ENCODE data around the gene ECHS1.
"Not testable (repeated sequence)": the region's sequence is repeated elsewhere in the genome, so short reads cannot be mapped to it uniquely, and the experiment has no call there.

Gene ECHS1

DNA sequence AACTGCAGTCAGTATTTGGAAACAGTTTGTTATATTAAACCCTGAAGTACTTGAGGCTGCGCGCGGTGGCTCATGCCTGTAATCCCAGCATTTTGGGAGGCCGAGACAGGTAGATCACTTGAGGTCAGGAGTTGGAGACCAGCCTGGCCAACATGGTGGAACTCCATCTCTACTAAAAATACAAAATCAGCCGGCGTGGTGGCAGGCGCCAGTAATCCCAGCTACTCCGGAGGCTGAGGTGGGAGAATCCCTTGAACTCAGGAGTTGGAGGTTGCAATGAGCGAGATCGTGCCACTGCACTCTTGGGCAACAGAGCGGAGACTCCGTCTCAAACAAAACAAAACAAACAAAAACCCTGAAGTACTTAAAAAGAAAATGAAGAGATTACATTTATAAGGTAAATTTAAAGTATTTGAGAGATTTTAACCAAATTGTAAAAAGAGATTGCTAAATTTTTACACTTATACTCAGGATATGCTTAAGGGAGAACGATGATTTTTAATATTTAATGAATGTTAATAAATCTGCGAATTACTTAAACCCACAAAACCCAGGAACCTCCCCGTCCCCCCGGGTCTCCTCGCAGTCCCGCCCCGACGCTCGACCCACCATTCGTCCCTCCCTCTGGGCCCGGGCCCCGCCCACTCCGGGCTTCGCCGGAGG, 20.4 kb upstream of the ECHS1 start:
- peaks cover 11% of the 10 kb centered on the region for H3K4me1 ChIP-seq (ENCODE audit: insufficient read depth, low read length)
- H3K4me3 ChIP-seq (ENCODE audit: low read length) = peak overlapping the region; percentile 85
- H3K9me3 ChIP-seq (ENCODE audit: low read length) = no peaks in the 10 kb centered on the region
- no peaks in the 10 kb centered on the region for H3K27me3 ChIP-seq (ENCODE audit: insufficient read depth, low read length)
- H3K36me3 ChIP-seq (ENCODE audit: insufficient read depth, low read length) = peaks cover 26% of the 10 kb centered on the region
- H2AFZ ChIP-seq (ENCODE audit: low read depth, low read length) = peak overlapping the region; percentile 86

DNA sequence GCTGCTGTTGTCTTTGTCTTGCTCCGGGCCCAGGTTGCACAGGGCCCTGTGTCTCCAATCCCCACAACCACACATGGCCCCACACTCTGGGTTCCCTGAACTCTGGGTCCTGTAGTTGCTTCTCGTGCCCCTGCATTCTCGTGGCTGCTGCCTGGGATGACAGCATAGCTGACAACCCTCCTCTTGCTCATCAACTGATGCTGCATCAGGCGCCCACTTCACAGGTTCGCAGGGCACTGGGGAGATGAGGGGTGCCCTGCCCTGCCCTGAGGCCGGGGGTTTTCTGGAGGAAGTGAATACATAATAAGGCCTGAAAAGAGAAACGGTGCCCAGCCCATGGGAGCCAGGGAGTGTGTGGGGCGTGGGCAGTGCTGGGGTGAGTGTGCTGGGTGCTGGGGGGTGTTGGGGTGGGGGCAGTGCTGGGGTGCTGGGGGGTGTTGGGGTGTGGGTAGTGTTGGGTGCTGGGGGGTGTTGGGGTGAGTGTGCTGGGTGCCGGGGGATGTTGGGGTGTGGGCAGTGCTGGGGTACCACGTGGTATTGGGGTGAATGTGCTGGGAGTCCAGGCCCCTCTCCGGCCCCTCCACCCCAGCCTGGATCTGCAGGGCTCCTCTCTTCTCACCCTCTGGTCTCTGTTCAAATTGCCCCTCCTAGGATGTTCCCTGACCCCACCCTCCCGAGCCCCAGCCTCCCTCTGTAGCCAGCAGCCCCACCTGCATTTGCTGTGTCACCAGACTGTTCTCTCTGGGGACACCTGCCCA, 18.8 kb upstream of the ECHS1 start:
- H3K4me3 ChIP-seq (ENCODE audit: low read length) = no peak overlapping the region
- H3K36me3 ChIP-seq (ENCODE audit: insufficient read depth, low read length) = peaks cover 13% of the 10 kb centered on the region
- H2AFZ ChIP-seq (ENCODE audit: low read depth, low read length) = no peak overlapping the region
- peaks cover 11% of the 10 kb centered on the region for H3K4me1 ChIP-seq (ENCODE audit: insufficient read depth, low read length)
- no peaks in the 10 kb centered on the region for H3K9me3 ChIP-seq (ENCODE audit: low read length)
- H3K27me3 ChIP-seq (ENCODE audit: insufficient read depth, low read length) = no peaks in the 10 kb centered on the region

DNA sequence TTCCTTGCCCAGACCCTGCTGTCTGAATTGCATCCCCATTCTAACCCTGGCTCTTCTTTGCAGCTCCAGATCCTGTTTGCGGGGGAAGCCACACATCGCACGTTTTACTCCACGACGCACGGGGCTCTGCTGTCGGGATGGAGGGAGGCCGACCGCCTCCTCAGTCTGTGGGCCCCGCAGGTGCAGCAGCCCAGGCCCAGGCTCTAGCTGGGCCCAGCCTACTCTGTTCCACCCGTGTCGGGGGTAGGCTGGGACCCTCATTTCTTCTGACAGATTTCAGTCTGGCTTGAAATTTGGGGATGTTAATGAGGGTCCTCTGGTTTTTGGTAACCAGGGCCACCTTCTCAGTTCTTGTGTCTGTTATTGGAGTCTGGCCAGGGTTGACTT, 18.1 kb upstream of the ECHS1 start:
- H2AFZ ChIP-seq (ENCODE audit: low read depth, low read length) = no peak overlapping the region
- H3K4me3 ChIP-seq (ENCODE audit: low read length) = no peak overlapping the region
- no peaks in the 10 kb centered on the region for H3K27me3 ChIP-seq (ENCODE audit: insufficient read depth, low read length)

DNA sequence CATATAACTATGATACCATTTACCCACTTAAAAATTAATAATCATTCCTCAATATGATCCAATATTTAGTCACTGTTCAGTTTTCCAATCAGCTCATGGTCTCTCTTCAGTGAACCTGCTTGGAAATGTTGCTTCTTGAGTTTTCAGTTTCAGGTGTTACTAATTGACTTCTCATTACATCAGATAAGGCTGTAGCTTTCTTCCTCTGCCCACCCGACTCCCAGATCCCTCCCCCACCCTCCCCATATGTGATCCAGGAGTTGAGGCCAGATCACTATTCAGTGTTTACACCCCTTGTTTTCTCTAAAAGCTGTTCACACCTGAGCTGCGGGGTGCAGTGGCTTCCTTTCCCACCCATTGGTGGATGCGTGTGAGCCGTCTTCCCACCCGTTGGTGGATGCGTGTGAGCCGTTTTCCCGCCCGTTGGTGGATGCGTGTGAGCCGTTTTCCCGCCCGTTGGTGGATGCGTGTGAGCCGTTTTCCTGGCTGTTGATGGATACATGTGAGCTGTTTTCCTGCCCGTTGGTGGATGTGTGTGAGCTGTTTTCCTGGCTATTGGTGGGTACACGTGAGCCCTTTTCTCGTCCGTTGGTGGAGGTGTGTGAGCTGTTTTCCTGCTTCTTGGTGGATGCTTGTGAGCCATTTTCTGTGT, 17.6 kb upstream of the ECHS1 start:
- Histone ChIP-seq H3K4me3 (ENCODE audit: low read length) (no peak overlapping the region), H3K36me3 (ENCODE audit: insufficient read depth, low read length) (peaks cover 3% of the 10 kb centered on the region), H3K27me3 (ENCODE audit: insufficient read depth, low read length) (no peaks in the 10 kb centered on the region), H3K4me1 (ENCODE audit: insufficient read depth, low read length) (peaks cover 11% of the 10 kb centered on the region), H3K9me3 (ENCODE audit: low read length) (no peaks in the 10 kb centered on the region), H2AFZ (ENCODE audit: low read depth, low read length) (no peak overlapping the region)

More for the DNA sequence above, 18.1 kb upstream of the ECHS1 start:
- peaks cover 8% of the 10 kb centered on the region for H3K36me3 ChIP-seq (ENCODE audit: insufficient read depth, low read length)
- no peaks in the 10 kb centered on the region for H3K9me3 ChIP-seq (ENCODE audit: low read length)
- peaks cover 11% of the 10 kb centered on the region for H3K4me1 ChIP-seq (ENCODE audit: insufficient read depth, low read length)

DNA sequence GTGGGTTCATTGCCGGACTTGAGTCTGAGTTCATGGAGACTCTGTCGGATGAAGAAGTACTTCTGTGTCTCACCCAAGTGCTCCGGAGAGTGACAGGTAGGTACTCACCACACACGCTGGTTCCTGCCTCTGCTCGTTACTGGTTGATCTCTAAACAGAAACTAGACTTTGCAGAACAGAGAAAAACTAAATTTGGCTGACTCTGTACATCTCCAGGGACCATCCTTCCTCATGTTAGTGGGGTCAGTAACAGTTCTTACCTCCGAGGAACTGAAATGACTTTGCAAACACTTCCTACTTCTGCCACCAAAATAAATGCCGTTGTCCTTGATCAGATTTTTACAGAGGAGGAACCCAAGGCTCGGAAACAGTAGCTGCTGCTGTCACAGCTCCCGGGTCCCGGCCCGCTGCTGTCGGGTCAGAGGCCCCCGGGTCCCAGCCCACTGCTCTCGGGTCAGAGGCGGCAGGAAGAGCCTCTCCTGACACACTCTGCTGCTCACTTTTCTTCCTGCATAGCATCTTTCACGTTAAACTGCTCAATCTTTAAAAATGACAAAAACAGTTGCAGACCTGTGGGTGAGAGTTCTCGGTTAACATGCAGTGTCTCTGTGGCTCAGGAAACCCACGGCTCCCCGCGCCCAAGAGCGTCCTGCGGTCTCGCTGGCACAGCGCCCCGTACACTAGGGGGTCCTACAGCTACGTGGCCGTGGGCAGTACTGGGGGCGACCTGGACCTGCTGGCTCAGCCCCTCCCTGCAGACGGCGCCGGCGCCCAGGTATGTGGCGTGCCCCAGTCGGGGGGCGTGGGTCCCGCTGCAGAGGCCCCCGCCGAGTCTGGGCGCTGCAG, 16.0 kb upstream of the ECHS1 start:
- Histone ChIP-seq H3K4me3 (ENCODE audit: low read length) (no peak overlapping the region), H3K27me3 (ENCODE audit: insufficient read depth, low read length) (no peaks in the 10 kb centered on the region), H2AFZ (ENCODE audit: low read depth, low read length) (no peak overlapping the region), H3K9me3 (ENCODE audit: low read length) (no peaks in the 10 kb centered on the region), H3K36me3 (ENCODE audit: insufficient read depth, low read length) (no peaks in the 10 kb centered on the region), H3K4me1 (ENCODE audit: insufficient read depth, low read length) (peaks cover 3% of the 10 kb centered on the region)

DNA sequence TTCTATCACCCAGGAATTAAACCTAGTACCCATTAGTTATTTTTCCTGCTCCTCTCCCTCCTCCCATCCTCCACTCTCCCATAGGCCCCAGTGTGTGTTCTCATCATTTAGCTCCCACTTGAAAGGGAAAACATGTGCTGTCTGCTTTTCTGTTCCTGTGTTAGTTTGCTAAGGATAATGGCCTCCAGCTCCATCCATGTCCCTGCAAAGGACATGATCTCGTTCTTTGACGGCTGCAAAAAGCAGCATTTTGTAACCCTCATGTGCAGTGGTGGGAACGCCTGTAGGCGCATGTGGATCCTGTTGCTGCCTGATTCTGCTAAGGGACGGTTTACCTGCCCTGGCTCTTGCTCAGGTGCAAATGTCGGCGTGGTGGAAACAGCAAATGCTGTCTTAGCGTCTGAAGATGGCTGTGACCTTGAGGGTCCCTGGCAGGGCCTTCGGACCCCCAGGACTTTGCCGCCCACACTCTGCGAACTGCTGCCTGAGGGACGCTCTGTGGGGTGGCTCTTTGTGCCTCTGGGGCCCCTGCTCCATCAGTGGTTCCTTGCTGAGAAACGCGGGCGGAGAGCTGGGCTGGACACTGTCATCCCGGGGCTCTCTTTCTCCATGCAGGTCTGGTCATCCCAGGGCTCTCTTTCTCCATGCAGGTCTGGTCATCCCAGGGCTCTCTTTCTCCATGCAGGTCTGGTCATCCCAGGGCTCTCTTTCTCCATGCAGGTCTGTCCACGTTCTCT, 15.2 kb upstream of the ECHS1 start:
- peaks cover under 1% of the 10 kb centered on the region for H3K4me1 ChIP-seq (ENCODE audit: insufficient read depth, low read length)
- H3K27me3 ChIP-seq (ENCODE audit: insufficient read depth, low read length) = no peaks in the 10 kb centered on the region
- no peaks in the 10 kb centered on the region for H3K36me3 ChIP-seq (ENCODE audit: insufficient read depth, low read length)
- no peak overlapping the region for H3K4me3 ChIP-seq (ENCODE audit: low read length)
- no peak overlapping the region for H2AFZ ChIP-seq (ENCODE audit: low read depth, low read length)
- H3K9me3 ChIP-seq (ENCODE audit: low read length) = no peaks in the 10 kb centered on the region

DNA sequence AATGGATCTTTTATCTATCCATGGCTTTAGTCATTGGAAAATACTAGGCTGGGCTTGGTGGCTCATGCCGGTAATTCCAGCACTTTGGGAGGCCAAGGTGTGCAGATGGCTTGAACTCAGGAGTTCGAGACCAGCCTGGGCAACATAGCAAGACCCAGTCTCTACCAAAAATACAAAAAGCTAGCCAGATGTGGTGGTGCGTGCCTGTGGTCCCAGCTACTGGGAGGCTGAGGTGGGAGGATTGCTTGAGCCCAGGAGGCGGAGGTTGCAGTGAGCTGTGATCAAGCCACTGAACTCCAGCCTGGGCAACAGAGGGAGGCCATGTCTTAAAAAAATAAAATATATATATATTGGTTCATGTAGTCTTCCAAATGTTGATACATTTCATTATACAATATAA, 13.8 kb upstream of the ECHS1 start:
- not testable (repeated sequence) for H3K36me3 ChIP-seq (ENCODE audit: insufficient read depth, low read length); H3K4me3 ChIP-seq (ENCODE audit: low read length); H3K27me3 ChIP-seq (ENCODE audit: insufficient read depth, low read length); H3K9me3 ChIP-seq (ENCODE audit: low read length); H2AFZ ChIP-seq (ENCODE audit: low read depth, low read length); H3K4me1 ChIP-seq (ENCODE audit: insufficient read depth, low read length)

DNA sequence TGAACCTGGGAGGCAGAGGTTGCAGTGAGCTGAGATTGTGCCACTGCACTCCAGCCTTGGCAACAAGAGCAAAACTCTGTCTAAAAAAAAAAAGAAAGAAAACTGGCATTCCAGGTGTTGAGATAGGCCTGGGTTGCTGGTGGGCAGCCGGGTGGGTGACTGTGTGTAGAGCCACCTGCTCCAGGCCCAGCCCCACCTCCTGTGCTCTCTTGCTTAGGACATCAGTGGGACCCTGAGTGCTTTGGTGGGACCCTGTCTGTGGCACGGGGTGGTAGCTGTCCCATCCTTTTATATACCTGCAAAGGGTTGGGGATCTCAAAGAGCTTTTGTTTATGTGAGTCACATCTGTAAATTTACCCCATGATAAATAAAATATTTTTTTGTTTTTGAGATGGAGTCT, 12.1 kb upstream of the ECHS1 start:
- Histone ChIP-seq H2AFZ (ENCODE audit: low read depth, low read length) (no peak overlapping the region), H3K27me3 (ENCODE audit: insufficient read depth, low read length) (no peaks in the 10 kb centered on the region)

DNA sequence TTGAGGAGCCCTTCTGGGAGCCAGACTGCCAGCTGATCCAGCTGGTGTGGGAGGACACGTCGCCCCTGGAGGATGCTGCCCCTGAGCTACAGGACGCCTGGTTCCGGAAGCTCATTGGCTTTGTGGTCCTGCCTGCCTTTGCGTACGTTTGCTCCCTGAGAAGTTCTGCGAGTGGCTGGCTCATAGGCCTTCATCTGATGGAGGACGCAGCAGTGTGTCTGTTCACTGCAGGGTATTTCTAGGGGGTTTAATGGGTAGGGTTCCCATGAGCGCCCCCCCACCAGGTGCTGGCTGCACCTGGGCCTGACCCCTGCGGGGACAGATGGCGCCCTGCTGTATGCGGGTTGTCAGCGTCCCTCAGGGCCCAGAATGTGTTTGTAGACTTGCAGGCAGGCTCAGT, 10.9 kb upstream of the ECHS1 start:
- H3K4me1 ChIP-seq (ENCODE audit: insufficient read depth, low read length) = no peaks in the 10 kb centered on the region
- no peak overlapping the region for H3K4me3 ChIP-seq (ENCODE audit: low read length)
- H2AFZ ChIP-seq (ENCODE audit: low read depth, low read length) = no peak overlapping the region
- H3K27me3 ChIP-seq (ENCODE audit: insufficient read depth, low read length) = no peaks in the 10 kb centered on the region
- peaks cover 2% of the 10 kb centered on the region for H3K9me3 ChIP-seq (ENCODE audit: low read length)
- no peaks in the 10 kb centered on the region for H3K36me3 ChIP-seq (ENCODE audit: insufficient read depth, low read length)

More for the DNA sequence above, 12.1 kb upstream of the ECHS1 start:
- H3K36me3 ChIP-seq (ENCODE audit: insufficient read depth, low read length) = no peaks in the 10 kb centered on the region
- no peak overlapping the region for H3K4me3 ChIP-seq (ENCODE audit: low read length)
- no peaks in the 10 kb centered on the region for H3K4me1 ChIP-seq (ENCODE audit: insufficient read depth, low read length)
- no peaks in the 10 kb centered on the region for H3K9me3 ChIP-seq (ENCODE audit: low read length)

DNA sequence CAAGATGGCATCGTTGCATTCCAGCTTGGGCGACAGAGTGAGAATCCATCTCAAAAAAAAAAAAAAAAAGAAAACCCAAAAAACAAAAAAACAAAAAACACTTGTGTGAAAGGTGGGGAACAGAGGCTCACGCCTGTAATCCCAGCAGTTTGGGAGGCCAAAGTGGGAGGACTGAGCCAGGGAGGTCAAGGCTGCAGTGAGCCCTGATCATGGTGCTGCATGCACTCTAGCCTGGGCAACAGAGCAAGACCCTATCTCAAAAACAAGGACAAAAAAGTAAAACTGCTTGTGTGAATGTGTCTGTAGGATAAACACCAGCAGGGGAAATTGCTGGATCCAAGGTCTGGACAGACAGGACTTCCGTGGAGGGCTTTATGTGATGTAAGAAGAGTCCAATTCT, 10.4 kb upstream of the ECHS1 start:
- Histone ChIP-seq H2AFZ (ENCODE audit: low read depth, low read length) (no peak overlapping the region), H3K4me1 (ENCODE audit: insufficient read depth, low read length) (peaks cover 1% of the 10 kb centered on the region), H3K4me3 (ENCODE audit: low read length) (no peak overlapping the region)

DNA sequence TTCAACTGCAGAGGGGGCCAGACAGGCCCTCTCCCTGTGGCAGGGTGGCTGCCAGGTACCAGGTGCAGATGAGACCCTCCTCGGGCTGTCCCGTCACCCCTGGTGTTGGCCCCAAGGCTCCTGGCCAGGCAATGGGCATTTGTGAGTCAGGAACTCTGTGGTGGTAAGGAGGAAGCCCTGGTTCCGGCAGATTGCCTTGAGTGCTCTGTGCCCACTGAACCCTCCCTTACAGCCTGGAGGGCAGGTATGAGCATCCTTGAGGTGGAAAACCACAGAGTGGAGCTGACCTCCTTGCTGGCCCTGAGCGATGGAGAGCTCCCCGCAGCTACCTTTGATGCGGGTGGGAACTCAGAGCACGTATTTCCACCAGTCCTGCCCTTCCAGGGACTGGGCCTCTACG, 7.9 kb upstream of the ECHS1 start:
- Histone ChIP-seq H3K4me3 (ENCODE audit: low read length) (no peak overlapping the region), H3K9me3 (ENCODE audit: low read length) (peaks cover 2% of the 10 kb centered on the region), H2AFZ (ENCODE audit: low read depth, low read length) (no peak overlapping the region), H3K4me1 (ENCODE audit: insufficient read depth, low read length) (peaks cover 11% of the 10 kb centered on the region), H3K36me3 (ENCODE audit: insufficient read depth, low read length) (no peaks in the 10 kb centered on the region), H3K27me3 (ENCODE audit: insufficient read depth, low read length) (no peaks in the 10 kb centered on the region)

More for the DNA sequence above, 10.4 kb upstream of the ECHS1 start:
- H3K9me3 ChIP-seq (ENCODE audit: low read length) = peaks cover 2% of the 10 kb centered on the region
- no peaks in the 10 kb centered on the region for H3K27me3 ChIP-seq (ENCODE audit: insufficient read depth, low read length)
- H3K36me3 ChIP-seq (ENCODE audit: insufficient read depth, low read length) = no peaks in the 10 kb centered on the region

DNA sequence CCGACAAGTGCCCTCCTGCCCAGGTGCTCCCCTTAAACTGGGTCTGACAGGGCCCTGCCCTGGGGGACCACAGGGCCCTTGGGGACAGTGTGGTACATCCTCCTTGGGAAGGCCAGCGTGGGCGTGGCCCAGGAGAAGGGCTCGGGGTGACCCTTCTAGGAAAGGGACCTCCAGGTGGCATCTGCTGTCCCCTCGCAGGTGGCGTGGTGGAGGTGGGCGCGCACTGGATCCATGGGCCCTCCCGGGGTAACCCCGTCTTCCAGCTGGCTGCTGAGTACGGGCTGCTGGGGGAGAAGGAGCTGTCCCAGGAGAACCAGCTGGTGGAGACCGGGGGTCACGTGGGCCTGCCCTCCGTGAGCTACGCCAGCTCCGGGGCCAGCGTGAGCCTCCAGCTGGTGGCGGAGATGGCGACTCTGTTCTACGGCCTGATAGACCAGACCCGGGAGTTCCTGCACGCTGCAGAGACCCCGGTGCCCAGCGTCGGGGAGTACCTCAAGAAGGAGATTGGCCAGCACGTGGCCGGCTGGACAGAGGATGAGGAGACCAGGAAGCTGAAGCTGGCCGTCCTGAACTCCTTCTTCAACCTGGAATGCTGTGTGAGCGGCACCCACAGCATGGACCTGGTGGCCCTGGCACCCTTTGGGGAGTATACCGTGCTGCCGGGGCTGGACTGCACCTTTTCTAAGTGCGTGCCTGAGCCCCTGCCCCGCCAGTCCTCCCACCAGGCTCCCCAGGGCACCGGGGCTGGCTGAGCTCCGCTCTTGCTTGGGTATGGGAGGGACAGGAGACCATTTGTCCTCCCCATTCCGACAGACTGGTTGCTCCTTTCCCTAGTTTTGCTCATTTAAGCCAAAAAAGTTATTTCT, 6.9 kb upstream of the ECHS1 start:
- Histone ChIP-seq H3K27me3 (ENCODE audit: insufficient read depth, low read length) (no peaks in the 10 kb centered on the region), H3K4me3 (ENCODE audit: low read length) (no peak overlapping the region), H3K9me3 (ENCODE audit: low read length) (peaks cover 2% of the 10 kb centered on the region), H3K36me3 (ENCODE audit: insufficient read depth, low read length) (no peaks in the 10 kb centered on the region), H3K4me1 (ENCODE audit: insufficient read depth, low read length) (peaks cover 11% of the 10 kb centered on the region), H2AFZ (ENCODE audit: low read depth, low read length) (no peak overlapping the region)
